ENCODE data around the gene RIBC2.
"Not testable (repeated sequence)": the region's sequence is repeated elsewhere in the genome, so short reads cannot be mapped to it uniquely, and the experiment has no call there.

The RIBC2 gene

DNA sequence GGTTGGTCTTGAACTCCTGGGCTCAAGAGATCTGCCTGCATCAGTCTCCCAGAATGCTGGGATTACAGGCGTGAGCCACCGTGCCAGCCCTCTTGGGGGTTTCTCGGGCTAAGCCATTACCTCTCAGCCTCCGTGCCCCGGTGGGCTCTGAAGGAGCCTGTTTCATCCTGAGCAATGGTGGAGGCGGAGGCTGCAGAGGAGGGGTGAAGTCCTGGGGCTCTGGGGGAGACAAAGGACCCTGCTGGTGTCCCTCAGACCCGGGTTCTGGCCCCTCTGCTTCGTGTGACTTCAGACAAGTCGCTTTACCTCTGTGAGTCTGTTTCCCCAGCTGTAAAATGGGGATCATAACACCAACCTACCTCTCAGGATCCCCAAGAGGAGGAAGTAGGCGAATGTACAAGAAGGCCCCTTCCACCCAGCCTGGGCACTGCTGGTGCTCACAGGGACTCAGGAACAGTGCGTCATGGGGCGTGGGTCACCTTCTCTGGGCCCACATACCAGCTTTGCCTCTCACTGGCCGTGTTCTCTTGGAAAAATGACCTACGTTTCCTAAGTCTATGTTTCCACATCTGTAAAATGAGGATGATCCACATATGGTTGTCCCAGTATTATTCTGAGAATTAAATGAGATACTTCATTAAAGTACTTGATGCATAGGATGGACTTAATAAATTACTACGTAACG, 36.8 kb downstream of the RIBC2 start:
- no peak for DNase-seq (ENCODE audit: low read depth)

DNA sequence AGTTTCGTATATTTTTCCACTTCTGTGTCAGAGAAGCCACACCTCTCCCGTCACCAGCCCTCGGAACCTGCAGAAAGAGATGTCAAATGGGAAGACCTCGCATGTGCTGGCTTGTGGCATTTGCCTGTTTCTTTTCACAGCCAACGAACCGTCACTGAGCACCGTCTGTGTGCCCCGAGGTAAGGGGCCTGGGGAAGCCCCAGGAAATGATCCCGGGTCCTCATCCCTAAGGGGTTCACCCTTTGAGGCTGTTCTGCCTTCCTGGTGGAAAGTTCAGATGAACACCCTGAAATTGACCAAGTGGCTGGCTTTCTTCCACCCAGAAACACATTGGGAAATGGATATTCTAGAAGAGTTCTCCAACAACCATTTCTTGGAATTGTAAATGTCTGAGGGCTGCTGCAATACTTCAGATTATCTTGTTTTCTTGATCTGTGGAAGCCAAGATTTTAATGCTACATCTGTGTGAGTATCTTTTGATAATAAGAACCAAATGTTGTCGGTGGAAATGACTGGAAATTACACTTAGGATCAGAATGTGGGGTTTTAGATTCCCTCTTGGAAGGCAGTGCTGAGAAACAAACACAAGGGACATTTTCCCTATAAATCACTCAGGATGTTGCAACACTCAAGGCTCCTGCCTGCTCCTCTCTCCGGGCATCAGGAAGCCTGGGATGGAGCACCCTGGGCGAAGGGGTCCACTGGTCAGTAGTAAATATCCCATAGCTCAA, 37.6 kb downstream of the RIBC2 start:
- peak; percentile 96 for DNase-seq (ENCODE audit: low read depth)

DNA sequence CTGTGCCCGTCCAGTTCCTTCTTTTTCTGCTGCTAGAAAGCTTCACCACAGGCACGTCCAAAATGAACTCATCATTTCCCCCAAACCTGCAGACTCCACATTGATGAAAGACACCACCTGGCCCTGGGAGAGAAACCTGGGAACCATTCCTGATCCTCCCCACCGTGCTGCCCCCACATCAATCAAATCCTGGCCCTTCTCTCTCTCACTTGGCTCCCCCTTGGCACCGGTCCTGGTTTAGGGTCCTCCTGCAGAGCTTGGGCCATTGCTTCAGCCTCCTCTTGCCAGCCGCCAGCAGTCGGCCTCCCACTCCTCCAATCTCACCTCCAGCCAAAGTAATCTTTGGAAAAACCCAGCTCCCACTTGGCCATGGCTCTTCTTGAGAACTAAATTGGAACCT, 38.5 kb downstream of the RIBC2 start:
- no peak for DNase-seq (ENCODE audit: low read depth)

DNA sequence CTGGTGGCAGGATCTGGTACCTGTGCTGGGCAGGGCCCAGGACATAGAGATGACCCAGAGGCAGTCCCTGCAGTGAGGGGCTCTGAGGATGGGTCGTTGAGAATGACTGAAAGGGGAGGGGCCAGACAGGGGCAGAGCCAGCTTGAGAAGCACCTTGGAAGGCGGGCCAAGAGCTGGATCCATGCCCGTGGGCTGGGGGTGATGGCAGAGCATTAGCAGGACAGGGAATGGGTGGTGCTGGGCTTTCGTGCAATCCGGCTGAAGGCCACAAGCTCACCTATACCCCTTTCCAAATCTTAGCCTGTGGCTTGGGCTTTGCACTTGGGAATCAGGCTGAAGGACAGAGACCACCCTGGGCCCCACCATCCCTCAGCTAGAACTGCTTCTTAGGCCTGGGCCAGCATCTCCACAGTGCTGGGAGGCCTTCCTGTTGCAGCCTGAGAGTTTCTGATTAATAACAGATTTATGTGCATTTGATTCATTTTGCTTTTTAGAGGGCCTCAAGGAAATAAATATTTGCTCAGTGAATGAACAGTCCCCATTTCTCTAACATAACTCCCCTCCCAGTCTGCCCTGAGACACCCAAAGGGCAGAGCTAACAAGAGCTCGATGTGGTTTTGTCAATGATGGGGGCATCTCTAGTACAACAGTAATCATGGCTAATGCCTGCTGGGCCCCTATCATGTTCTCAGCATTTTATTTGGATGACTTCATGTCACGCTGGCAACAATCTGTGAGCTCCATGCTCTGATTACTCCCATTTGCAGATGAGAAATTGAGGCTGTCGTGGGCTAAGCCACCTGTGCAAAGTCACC, 39.3 kb downstream of the RIBC2 start:
- peak; percentile 60 for DNase-seq (ENCODE audit: low read depth)

DNA sequence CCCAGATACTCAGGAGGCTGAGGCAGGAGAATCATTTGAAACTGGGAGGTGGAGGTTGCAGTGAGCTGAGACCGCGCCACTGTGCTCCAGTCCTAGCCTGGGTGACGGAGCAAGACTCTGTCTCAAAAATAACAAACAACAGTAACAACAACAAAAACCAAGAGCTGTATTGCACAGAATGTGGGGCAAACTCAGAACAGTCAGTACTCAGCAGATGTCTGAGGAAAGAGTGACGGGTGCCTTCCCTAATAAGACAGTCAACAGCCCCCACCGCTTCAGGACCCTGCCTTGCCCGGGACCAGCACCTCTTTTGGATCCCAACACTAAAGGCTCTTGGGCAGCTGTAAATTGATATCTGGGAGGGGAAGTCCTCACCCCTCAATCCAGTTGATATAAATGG, 40.3 kb downstream of the RIBC2 start:
- no peak for DNase-seq (ENCODE audit: low read depth)

DNA sequence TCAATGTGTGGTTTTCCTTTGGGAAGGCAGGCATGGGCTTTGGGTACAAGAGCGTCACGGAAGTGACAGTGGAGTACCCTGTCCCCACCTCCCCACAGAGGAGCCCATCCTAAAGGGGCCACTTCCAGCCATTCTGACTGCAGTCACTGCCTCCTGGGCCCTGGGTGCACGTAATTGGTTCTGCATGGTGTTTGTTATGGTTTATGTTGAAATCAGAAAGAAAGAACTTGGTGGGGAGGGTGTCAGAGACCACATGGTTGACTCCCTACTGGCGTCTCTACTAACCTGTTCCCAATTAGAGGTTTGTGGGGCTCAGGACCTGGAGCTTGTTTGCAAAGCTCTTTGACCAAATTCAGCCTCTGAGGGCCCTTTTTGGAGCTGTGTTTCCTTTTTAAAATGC, 40.8 kb downstream of the RIBC2 start:
- DNase-seq (ENCODE audit: low read depth) = peak; percentile 72

DNA sequence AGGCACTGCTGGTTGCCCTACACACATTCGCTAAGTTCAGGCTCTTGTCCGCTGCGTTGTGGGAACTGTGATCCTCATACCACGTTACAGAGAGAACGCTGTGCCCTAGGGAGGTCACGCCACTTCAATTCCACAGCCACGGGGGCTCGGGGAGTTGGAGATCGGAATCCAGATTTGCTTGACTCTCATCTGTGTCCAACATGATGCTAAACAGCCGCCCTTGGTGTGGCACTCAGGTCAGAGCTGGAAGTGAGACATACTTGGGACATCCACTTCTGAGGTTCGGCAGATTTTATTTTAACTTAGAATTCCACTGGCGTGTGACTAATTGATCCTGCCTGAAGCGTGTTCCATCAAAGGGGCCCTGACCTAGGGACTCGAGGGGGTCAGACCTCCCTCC, 41.7 kb downstream of the RIBC2 start:
- DNase-seq (ENCODE audit: low read depth) = no peak

DNA sequence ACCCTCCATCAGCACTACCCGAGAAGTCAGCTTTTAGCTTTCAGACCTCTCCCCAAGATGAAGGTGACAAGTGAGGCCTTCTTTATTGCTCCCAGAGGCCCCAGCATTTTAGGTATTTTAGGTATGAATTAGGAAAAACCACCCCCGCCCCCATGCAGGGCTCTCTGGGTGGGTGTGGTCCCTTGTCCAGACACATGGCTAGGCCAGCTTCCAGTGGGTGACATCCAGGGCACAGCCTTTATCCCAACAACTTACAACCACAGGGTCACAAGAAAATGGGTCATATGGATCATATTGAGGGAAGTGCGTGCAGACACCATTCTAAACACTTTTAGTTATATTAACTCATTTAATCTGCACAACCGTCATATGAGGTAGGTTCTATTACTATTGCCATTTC, 42.1 kb downstream of the RIBC2 start:
- DNase-seq (ENCODE audit: low read depth) = no peak

DNA sequence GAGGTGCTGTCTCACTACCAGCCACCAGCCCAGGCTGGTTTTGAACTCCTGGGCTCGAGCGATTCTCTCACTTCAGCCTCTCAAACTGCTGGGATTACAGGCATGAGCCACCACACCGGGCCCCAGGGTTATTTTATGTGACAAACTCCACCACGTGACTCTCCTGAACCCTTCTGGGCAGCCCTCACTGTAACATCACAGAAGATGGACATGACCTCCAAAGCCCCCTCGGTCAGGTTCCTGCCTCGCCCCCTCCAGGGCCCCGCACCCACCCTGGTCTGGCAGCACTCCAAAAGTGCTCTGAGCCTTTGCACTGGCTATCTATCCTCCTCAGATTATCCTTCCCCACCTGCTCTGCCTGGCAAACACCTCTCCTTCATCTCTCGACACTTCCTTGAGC, 43.3 kb downstream of the RIBC2 start:
- DNase-seq (ENCODE audit: low read depth) = no peak

DNA sequence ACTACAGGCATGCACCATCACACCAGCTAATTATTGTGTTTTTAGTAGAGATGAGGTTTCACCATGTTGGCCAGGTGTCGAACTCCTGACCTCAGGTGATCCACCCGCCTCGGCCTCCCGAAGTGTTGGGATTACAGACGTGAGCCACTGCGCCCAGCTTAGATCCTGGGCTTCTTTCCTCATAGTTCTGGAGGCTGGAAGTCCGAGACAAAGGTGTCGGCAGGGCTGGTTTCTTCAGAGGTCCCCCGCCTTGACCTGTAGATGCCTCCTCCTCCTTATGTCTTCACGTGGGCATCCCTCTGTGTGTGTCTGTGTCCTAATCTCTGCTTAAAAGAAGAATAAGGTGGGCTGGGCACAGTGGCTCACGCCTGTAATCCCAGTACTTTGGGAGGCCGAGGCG, 45.0 kb downstream of the RIBC2 start:
- no peak for DNase-seq (ENCODE audit: low read depth)

DNA sequence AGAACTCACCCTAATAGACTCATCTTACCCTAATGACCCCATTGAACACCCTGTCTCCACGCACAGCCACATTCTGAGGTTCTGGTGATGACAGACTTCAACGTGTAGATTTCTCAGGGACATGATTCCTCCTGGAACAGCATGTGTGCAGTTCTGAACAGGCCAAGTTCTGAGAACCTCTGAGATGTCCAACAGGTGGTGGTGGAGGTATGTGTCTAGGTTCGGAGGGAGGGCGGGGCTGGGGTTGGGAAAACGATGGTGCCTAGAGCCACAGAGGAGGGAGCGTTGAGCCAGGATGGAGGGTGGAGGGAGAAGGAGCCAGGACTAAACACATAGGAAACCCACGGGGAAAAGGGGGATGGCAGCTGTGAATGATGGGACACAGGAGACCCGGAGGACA, 45.7 kb downstream of the RIBC2 start:
- no peak for DNase-seq (ENCODE audit: low read depth)

DNA sequence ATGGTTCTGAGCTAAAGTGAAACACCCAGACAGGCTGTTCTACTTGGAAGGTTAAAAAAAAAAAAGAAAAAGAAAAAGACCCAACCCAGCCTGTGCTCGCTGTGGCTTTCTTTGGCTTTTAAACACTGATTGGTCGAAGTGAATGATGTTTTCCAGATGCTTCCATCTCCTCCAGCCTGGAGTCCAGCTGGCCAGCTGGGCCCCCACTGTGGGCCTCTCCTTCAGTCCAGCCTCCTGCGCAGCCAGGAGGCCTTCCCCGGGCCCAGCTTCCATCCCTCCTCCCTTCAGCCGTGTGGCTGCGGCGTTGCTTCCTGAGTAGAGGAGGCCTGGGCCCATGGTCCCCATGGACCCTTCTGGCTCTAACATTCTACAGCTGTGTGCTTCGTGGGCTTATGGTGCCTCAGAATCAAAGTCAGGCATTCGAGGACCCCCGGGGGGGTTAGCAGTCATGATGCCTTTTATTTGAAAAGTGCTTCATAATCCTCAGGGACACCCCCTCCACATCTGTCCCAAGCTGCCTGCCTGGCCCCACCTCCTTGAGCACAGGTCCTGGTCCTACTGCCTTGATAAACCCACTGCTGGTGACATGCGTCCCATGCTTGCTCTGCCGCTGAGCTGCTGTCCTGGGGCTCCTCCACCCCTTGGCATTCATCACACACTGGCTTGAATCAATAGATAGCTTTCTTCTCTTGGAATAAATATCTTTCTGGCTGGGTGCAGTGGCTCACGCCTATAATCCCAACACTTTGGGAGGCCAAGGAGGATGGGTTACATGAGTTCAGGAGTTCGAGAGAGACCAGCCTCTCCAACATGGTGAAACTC, 47.0 kb downstream of the RIBC2 start:
- DNase-seq (ENCODE audit: low read depth) = peak; percentile 76

DNA sequence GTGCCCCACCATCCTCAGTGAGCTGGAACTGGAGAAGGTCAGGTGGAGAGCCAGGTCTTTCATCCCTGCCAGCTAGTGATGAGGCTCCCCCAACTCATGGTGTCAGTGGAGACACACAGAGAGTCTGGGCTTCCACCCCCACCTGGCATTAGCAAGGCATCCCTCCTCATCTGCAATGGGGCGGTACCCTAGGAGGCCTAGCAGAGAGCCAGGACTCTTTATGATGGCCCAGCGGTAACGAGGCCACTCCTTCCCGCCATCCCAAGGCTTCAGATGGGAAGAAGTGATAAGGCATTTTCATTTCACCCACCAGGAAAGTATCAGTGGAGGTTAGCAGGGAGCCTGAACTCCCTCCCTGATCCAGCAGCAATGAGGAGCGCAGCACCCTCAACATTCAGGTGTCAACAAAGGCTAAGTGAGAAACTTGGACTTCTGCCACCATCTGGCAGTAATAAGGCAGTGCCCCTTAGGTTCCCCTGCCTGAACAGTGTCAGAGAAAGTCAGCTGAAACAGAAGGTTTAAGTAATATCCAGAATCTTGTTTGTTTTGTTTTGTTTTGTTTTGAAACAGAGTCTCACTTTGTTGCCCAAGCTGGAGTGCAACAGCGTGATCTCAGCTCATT, 48.7 kb downstream of the RIBC2 start:
- DNase-seq (ENCODE audit: low read depth) = no peak

DNA sequence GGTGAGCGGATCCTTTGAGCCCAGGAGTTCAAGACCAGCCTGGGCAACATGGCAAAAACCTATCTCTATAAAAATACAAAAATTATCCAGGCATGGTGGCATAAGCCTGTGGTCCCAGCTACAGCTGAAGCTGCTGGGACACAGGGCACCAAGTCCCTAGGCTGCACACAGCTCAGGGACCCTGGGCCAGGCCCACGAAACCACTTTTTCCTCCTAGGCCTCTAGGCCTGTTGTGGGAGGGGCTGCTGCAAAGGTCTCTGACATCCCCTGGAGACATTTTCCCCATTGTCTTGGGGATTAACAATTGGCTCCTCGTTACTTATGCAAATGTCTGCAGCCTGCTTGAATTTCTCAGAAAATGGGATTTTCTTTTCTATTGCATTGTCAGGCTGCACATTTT, 50.2 kb downstream of the RIBC2 start:
- DNase-seq (ENCODE audit: low read depth) = not testable (repeated sequence)

DNA sequence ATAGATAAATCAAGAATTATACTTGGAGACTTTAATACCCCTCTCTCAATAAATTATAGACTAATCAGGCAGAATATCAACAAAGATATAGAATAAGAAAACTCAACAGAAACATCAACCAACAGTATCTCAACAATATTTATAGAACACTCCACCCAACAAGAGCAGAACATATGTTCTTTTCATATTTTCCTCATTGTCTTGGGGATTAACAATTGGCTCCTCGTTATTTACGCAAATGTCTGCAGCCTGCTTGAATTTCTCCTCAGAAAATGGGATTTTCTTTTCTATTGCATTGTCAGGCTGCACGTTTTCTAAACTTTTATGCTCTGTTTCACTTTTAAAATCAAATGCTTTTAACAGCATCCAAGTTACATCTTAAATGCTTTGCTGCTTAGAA, 52.1 kb downstream of the RIBC2 start:
- DNase-seq (ENCODE audit: low read depth) = no peak

DNA sequence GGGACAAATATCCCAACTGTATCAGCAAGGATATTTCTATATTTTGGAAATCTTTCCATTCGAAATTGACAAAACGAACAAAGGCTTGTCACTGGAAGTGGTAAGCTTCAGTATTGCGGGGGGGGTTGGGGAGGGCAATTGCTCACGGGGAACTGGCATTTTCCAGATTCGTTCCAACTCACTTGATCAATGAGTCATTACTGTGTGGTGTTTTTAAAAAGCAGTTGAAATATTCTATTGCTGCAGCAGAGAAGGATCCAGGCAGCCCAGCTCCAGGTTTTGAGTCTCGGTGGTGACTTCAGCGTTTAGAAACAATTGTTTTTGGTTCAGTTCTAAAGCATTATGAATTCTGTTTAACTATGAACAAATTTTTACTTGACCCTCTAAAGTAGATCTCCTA, 55.4 kb downstream of the RIBC2 start:
- DNase-seq (ENCODE audit: low read depth) = peak; percentile 52

DNA sequence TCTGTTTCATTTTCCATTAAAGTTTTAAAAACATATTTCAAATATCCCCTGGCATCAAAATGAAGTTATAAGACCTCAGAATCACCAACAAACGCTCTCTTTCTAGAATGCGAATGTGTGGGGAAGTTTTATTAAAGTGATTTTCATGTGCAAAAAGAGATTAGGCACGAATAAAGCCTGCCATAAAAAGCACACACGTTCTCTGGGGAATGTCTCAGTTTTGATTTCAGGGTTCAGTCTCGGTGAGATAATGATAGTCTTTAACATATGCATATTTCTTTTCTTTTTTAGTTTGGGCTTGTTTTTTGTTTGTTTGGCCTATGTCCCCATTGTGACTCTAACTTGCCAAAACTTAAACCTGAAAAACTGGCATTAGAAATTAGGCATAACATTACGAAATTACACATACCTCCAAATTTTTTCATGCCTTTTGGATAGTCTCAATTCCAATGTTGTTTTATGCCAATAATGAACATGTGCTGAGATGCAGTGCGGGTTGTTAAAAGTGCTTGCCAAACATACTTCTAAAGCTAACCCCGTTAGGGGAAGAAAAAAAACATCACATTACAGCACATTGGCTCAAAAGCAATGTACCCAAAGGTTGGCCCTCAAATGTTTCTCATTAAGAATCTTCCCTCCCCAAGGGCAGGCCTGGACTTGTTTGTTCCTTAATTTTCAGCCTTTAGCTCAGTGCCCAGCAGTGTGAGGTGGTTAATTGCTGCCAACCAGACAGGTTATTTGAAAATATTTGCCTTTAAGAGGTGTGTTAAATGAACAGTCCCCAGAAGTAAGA, 56.0 kb downstream of the RIBC2 start:
- DNase-seq (ENCODE audit: low read depth) = peak; percentile 57

DNA sequence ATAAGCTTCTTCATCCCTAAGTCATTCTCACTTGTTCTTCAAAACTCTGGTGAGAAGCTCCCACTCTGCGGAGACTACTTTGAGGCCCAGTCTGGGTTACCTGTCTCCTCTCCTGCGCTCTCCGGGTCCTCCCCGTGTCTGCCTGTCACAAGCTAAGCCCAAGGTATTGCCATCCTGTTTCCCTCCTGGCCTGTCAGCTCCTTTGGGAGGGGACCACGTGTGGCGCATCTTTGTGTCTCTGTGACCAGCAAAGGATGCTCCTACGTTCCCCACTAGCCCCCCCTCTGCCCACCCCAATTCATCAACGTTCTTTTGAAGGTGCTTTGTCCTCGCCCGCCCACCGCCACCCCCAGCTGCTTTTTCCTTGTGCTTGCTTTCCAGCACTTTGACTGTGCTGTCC, 57.4 kb downstream of the RIBC2 start:
- DNase-seq (ENCODE audit: low read depth) = no peak

DNA sequence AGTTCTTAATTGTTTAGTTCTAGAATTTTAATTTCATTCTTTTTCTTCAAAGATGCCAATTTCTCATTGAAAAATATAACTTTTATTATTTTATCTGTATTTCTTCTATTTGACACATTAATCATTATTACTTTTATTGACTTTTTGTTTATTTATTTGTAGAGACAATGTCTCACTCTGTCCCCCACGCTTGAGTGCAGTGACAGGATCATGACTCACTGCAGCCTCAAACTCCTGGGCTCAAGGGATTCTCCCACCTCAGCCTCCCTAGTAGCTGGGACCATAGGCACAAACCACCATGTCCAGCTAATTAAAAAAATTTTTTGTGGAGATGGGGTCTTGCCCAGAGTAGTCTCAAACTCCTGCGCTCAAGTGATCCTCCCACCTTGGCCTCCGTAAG, 58.9 kb downstream of the RIBC2 start:
- no peak for DNase-seq (ENCODE audit: low read depth)

DNA sequence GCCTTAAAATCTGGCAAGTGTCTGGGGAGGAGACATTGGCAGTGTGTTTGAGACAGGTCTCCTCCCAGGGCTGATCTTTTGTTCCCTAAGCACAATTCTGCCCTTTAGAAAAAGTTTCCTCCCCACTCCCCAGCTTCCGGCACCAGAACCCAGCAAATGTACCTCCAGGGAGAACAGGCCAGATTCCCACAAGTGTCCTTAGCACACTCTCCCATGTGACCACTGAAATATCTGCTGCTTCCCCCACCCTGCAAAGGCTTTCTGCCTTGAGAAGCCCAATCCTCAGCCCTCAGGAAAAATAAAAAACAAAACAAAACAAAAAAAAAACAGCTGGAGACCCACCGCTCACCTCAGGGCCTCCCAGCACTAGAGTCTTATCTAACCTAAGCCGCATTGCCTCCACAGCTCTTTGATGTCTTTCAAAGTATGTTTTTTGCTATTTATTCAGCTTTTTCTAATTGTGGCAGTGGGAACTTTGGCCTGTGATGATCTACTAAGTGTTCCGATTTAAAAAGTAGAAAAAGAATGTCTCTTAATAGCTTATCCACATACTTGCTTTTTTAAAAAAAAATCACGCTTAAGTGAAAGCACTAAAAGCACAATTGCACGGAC, 60.2 kb downstream of the RIBC2 start:
- DNase-seq (ENCODE audit: low read depth) = no peak
